ENCODE data around the gene CDK10. TPM values are rescaled to one million over a fixed set of nuclear protein-coding genes. Genes with fewer than 3 reads are reported as not detected.
A peak's percentile ranks its signal among the peaks of the same experiment; 100 is the strongest.

CDK10 gene
- total and polyA plus RNA-seq, 9 of the 15 experiments (the other 6 are each of a cell fraction or from before 2014, with no cell fraction given) = 2.0 to 85.1 (median 40.1) TPM

DNA sequence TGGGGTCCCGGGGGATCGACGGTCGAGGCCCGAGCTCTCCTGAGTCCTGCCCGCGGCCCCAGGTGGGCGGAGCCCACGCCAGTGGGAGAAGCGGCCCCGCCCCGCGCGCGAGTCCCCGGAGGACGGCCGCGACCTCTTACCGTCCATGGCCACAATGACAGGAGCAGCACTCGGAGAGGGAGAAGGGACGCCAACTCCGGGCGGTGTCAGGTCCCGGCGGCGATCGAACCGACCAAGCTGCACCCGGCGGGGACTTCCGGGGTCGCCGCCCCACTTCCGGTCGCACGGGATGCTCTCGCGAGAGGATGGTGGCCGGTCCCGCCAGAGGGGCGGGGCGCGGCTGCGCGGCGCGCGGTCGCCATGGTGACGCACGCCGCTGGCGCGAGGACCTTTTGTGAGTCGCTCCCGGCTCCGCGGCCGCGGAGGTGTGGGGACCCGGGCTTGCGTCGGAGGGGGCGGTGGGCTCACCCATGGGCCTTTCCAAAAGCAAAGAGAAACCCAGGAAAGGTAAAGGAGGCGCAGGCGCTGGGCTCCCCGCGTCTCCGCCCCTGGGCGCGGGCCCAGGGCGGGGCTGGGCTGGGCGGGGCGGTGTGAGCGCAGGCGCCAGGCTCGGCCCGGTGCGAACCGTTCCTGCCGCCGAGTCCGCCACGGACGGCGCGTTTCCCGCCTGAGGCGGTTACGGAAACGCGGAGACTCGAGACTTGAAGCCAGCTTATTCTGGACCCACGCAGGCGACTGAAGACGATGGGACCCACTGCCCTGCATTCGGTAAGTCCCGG lies 28.9 kb upstream of the CDK10 start, which contains the start of the genes CHMP1A and SPATA33 (continued):
- TF ChIP-seq, protein P1, sequence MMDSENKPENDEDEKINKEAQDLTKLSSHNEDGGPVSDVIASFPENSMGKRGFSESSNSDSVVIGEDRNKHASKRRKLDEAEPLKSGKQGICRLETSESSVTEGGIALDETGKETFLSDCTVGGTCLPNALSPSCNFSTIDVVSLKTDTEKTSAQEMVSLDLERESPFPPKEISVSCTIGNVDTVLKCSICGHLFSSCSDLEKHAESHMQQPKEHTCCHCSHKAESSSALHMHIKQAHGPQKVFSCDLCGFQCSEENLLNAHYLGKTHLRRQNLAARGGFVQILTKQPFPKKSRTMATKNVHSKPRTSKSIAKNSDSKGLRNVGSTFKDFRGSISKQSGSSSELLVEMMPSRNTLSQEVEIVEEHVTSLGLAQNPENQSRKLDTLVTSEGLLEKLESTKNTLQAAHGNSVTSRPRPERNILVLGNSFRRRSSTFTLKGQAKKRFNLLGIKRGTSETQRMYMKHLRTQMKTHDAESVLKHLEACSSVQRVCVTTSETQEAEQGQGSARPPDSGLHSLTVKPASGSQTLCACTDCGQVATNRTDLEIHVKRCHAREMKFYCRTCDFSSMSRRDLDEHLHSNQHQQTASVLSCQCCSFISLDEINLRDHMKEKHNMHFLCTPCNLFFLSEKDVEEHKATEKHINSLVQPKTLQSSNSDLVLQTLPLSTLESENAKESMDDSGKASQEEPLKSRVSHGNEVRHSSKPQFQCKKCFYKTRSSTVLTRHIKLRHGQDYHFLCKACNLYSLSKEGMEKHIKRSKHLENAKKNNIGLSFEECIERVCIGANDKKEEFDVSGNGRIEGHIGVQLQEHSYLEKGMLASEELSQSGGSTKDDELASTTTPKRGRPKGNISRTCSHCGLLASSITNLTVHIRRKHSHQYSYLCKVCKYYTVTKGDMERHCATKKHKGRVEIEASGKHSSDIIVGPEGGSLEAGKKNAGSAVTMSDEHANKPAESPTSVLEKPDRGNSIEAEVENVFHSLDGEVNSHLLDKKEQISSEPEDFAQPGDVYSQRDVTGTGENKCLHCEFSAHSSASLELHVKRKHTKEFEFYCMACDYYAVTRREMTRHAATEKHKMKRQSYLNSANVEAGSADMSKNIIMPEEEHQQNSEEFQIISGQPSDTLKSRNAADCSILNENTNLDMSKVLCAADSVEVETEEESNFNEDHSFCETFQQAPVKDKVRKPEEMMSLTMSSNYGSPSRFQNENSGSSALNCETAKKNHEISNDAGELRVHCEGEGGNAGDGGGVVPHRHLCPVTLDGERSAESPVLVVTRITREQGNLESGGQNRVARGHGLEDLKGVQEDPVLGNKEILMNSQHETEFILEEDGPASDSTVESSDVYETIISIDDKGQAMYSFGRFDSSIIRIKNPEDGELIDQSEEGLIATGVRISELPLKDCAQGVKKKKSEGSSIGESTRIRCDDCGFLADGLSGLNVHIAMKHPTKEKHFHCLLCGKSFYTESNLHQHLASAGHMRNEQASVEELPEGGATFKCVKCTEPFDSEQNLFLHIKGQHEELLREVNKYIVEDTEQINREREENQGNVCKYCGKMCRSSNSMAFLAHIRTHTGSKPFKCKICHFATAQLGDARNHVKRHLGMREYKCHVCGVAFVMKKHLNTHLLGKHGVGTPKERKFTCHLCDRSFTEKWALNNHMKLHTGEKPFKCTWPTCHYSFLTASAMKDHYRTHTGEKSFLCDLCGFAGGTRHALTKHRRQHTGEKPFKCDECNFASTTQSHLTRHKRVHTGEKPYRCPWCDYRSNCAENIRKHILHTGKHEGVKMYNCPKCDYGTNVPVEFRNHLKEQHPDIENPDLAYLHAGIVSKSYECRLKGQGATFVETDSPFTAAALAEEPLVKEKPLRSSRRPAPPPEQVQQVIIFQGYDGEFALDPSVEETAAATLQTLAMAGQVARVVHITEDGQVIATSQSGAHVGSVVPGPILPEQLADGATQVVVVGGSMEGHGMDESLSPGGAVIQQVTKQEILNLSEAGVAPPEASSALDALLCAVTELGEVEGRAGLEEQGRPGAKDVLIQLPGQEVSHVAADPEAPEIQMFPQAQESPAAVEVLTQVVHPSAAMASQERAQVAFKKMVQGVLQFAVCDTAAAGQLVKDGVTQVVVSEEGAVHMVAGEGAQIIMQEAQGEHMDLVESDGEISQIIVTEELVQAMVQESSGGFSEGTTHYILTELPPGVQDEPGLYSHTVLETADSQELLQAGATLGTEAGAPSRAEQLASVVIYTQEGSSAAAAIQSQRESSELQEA (IDR thresholded peaks at IDR 0.05; ENCODE audit: low read depth) = no peak
- TF ChIP-seq, protein P2, sequence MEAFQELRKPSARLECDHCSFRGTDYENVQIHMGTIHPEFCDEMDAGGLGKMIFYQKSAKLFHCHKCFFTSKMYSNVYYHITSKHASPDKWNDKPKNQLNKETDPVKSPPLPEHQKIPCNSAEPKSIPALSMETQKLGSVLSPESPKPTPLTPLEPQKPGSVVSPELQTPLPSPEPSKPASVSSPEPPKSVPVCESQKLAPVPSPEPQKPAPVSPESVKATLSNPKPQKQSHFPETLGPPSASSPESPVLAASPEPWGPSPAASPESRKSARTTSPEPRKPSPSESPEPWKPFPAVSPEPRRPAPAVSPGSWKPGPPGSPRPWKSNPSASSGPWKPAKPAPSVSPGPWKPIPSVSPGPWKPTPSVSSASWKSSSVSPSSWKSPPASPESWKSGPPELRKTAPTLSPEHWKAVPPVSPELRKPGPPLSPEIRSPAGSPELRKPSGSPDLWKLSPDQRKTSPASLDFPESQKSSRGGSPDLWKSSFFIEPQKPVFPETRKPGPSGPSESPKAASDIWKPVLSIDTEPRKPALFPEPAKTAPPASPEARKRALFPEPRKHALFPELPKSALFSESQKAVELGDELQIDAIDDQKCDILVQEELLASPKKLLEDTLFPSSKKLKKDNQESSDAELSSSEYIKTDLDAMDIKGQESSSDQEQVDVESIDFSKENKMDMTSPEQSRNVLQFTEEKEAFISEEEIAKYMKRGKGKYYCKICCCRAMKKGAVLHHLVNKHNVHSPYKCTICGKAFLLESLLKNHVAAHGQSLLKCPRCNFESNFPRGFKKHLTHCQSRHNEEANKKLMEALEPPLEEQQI (IDR thresholded peaks at IDR 0.05) = no peak
- TF ChIP-seq, protein P3, sequence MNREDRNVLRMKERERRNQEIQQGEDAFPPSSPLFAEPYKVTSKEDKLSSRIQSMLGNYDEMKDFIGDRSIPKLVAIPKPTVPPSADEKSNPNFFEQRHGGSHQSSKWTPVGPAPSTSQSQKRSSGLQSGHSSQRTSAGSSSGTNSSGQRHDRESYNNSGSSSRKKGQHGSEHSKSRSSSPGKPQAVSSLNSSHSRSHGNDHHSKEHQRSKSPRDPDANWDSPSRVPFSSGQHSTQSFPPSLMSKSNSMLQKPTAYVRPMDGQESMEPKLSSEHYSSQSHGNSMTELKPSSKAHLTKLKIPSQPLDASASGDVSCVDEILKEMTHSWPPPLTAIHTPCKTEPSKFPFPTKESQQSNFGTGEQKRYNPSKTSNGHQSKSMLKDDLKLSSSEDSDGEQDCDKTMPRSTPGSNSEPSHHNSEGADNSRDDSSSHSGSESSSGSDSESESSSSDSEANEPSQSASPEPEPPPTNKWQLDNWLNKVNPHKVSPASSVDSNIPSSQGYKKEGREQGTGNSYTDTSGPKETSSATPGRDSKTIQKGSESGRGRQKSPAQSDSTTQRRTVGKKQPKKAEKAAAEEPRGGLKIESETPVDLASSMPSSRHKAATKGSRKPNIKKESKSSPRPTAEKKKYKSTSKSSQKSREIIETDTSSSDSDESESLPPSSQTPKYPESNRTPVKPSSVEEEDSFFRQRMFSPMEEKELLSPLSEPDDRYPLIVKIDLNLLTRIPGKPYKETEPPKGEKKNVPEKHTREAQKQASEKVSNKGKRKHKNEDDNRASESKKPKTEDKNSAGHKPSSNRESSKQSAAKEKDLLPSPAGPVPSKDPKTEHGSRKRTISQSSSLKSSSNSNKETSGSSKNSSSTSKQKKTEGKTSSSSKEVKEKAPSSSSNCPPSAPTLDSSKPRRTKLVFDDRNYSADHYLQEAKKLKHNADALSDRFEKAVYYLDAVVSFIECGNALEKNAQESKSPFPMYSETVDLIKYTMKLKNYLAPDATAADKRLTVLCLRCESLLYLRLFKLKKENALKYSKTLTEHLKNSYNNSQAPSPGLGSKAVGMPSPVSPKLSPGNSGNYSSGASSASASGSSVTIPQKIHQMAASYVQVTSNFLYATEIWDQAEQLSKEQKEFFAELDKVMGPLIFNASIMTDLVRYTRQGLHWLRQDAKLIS (CRISPR knock-in tag; IDR thresholded peaks at IDR 0.05) = no peak; the same call in 1 of the 2 replicates
- no peak for TF ChIP-seq ZNF778 (CRISPR knock-in tag; IDR thresholded peaks at IDR 0.05)
- TF ChIP-seq, protein P4, sequence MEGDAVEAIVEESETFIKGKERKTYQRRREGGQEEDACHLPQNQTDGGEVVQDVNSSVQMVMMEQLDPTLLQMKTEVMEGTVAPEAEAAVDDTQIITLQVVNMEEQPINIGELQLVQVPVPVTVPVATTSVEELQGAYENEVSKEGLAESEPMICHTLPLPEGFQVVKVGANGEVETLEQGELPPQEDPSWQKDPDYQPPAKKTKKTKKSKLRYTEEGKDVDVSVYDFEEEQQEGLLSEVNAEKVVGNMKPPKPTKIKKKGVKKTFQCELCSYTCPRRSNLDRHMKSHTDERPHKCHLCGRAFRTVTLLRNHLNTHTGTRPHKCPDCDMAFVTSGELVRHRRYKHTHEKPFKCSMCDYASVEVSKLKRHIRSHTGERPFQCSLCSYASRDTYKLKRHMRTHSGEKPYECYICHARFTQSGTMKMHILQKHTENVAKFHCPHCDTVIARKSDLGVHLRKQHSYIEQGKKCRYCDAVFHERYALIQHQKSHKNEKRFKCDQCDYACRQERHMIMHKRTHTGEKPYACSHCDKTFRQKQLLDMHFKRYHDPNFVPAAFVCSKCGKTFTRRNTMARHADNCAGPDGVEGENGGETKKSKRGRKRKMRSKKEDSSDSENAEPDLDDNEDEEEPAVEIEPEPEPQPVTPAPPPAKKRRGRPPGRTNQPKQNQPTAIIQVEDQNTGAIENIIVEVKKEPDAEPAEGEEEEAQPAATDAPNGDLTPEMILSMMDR (IDR thresholded peaks at IDR 0.05 in 2 of 3, conservative IDR thresholded peaks at IDR 0.05 in 1 of 3; ENCODE audit: insufficient read depth in 2 of 3, low read depth in 1 of 3, low read length in 3 of 3) = peak in 1 of 3 experiments; percentile 5; a peak in 1 of 6 replicates
- TF ChIP-seq FOXA3 (CRISPR knock-in tag; conservative IDR thresholded peaks at IDR 0.05 in 1 of 2, IDR thresholded peaks at IDR 0.05 in 1 of 2) = no peak; a peak in 1 of 4 replicates
- no peak for TF ChIP-seq EP300 (IDR thresholded peaks at IDR 0.05; ENCODE audit: low read length)
- TF ChIP-seq ASH1L (IDR thresholded peaks at IDR 0.05; ENCODE audit: borderline replicate concordance, low read depth, partially characterized antibody) = no peak
- TF ChIP-seq OTX1 (CRISPR knock-in tag; IDR thresholded peaks at IDR 0.05) = 0 out of 2 replicates have a peak, but pooled peaks have one; percentile 24
